MM.1S (cell line): ENCODE measurements around the gene FOXR2.

Experiments
- CTCF ChIP-seq: fragments of 300-600 bp; sonication (generic); IDR thresholded peaks from 2 replicates; pipeline ENCODE4 v1.5.1; 2016; ENCODE audit warnings: antibody characterized with exemption, low read length, mixed read lengths
- EZH2 ChIP-seq: fragments of 300-600 bp; sonication (generic); optimal IDR thresholded peaks from 2 replicates; pipeline ENCODE3; 2017; ENCODE audit warnings: low read depth, mild to moderate bottlenecking, antibody characterized with exemption, low read length, mixed read lengths
- EZH2phosphoT487 ChIP-seq: fragments of 300-600 bp; sonication (generic); IDR thresholded peaks from 2 replicates; pipeline ENCODE4 v1.6.1; 2018; ENCODE audit warnings: antibody characterized with exemption, low read length

- TF ChIP-seq CTCF (no peak), EZH2phosphoT487 (no peak), EZH2 (no peak)
These were observed 36.7 kb downstream of the FOXR2 start for GRCh38 chrX:55659931-55660330.
